MM.1S (cell line): Measurements from ENCODE around the gene OR8I2.

Experiments
- CTCF ChIP-seq: fragments of 300-600 bp; sonication (generic); IDR thresholded peaks from 2 replicates; pipeline ENCODE4 v1.5.1; 2016; ENCODE audit warnings: antibody characterized with exemption, low read length, mixed read lengths
- EZH2 ChIP-seq: fragments of 300-600 bp; sonication (generic); optimal IDR thresholded peaks from 2 replicates; pipeline ENCODE3; 2017; ENCODE audit warnings: low read depth, mild to moderate bottlenecking, antibody characterized with exemption, low read length, mixed read lengths
- EZH2phosphoT487 ChIP-seq: fragments of 300-600 bp; sonication (generic); IDR thresholded peaks from 2 replicates; pipeline ENCODE4 v1.6.1; 2018; ENCODE audit warnings: antibody characterized with exemption, low read length

GRCh38 chr11:56089697-56090096 lies 3.4 kb upstream of the OR8I2 start:
- TF ChIP-seq EZH2 = no peak
- peak; percentile 28; the same call in 1 of the 2 replicates for TF ChIP-seq CTCF
- TF ChIP-seq EZH2phosphoT487 = no peak
